ENCODE measurements around the gene CDK2.

The CDK2 gene

DNA sequence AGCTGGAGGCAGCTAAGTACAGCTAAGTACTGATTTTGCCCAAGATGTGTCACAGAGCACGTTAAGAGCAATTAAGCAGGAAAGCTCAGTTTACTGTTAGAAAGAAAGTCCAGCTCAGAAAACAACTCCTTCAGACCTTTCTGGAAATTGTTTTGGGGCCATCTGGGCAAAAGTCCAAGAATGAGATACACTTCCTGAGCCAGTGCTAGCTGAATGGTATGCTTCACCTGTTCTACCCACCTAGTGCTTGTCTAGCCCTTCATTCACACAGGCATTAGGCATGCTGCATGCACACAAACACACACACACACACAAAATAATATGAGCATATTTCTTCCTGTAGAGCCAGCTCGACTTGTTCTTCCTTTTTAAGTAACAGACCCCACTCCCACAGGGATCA is 47.6 kb downstream of the CDK2 start:
- no peak for DNase-seq (ENCODE audit: low read depth)

DNA sequence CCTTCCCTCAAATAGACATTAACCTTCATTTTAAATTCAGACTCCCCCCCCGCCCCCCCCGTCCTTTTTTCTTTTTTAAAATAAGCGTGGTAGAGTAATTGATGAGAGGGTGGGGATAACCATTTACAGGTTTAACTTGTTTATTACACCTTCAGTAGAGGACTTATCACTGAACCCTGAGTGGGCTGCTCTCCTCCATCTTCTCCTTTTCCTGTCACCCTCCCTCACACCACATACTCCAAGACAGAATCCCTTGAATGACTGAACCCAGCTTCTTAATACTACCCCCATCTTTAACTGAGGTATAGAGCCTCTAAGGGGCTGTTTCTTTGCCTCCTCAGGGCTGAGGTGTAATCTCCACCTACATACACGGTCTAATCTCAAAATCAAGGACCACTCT is 50.6 kb downstream of the CDK2 start:
- no peak for DNase-seq (ENCODE audit: low read depth)

DNA sequence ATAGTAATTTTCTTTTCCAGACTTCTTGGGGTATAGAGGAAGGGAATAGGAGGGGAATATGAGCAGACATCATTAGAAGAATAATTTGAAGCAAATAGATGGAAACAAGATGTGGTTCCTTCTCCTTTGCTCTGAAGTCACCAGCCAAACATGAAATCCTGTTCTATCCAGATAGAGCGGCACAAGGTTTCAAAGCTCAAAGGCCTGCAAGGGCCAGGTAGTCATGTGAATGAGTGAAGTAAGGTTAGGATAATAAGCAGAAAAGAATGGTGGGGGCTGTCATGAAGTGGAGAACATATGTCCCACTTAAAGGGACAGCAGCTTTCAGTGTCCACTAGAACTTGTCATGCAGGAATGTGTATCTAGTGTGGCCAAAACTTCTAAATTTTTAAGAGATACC is 51.7 kb downstream of the CDK2 start:
- no peak for DNase-seq (ENCODE audit: low read depth)

DNA sequence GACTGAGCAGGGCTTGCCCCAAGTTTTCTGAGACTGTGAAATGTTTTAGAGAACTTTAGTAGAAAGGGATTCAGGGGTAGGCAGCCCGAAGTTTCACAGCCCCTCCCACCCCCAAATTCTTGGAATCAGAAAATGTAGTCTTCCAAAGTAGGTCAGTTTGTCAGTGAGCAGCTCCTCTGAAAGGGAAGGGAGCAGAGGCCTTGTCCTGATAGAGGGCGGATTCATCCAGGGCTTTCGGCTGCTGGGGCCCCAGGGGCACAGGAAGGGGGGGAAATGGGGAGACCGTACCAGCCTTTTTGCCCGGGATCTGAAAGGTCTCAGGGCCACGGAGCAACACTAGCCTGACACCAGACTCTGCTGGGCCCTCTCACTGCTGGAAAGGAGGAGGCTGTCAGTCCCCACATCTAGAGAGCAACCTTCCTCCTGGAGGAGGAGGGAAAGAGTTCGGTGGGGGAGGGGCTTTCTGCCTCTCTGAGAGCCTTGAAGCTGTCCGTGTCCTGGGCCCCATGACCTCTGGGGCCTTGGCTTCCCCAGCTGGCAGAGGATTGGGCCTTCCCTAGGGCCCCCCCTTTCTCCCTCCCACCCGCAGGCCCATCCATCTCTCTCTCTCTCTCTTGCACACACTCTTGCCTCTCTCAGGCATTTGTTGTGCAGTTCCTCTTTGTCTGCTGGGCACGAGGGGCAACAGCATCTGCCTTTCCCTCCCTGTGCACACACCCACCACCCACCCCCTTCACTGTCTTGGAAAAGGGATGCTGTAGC is 54.0 kb downstream of the CDK2 start, which contains the start of gene IKZF4:
TSS of gene IKZF4 (plus strand) at position 621 of the 762 bp plus-strand sequence. CDS start 451 bp downstream, outside the sequence.
- DNase-seq (ENCODE audit: low read depth): no peak

DNA sequence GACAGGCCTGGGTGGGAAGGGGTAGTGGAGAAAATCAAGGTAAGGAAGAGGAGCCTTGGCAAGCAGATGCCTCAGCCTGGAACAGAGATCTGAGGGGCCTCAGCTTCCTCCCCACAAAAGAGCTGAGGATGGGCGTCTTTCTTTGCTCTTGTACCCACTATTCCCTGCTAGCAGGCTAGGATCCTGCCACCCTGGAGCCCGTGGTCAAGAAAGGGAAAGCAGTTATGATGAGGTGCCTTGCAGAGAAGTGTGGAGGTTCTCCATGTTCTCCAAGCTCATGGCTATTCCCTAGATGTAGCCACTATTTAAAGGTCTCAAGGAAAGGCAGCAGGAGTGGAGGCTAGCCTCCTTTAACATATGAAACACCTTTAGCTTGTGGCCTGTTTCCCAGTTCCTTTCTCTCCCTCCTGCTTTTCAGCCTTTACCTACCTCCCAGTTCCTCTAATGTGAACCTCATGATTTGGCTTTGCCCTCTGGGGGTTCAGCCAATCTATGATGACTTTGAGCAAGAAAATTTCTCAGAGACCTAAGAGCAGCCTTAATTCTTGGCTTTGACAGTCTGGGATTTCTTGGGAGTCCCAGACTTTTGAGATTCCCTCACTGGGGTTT is 55.4 kb downstream of the CDK2 start:
- no peak for DNase-seq (ENCODE audit: low read depth)

Measured in stimulated activated CD8-positive, alpha-beta memory T cell treated with anti-CD3 and anti-CD28 coated beads, Interleukin-15, amount 100 ng/mL, for 24 hours (primary cell).